HG03025 (cell line): ENCODE results near the gene NCDN.

Experiments
- ATAC-seq: cut with Tn5 transposase; IDR thresholded peaks from one replicate; pipeline ENCODE4 v1.9.1; 2021; ENCODE audit warnings: mild to moderate bottlenecking, moderate library complexity; ENCODE audit not compliant: unreplicated experiment, low FRiP score

Gene NCDN

DNA sequence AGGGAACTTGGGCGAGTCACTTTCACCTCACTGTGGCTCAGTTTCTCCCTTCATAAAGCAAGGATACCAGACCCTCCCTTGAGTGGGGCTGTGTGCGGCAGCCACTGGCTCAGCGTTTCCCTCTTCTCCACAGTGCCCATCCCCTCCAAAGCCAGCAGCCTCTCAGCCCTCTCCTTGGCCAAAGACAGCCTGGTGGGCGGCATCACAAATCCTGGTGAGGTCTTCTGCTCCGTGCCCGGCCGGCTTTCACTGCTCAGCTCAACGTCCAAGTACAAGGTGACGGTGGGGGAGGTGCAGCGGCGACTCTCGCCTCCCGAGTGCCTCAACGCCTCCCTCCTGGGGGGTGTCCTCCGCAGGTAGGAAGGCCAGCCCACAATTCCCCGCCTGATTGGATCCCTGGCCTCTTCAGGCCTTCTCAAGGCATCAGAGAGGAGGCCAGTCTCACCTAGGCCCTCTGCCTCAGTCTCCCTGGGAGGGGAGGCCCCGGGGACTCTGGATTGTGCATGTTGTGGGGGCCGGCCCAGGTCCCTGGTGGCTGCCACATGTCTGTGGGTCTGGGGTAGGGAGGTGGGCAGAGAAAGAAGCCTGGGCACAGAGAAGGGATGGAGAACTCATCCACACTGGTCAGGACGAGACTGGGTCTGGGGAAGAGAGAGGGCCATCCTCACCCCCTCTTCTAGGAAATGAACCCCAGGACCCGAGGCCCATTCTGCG, 30.8 kb downstream of the NCDN start:
- no peak for ATAC-seq

DNA sequence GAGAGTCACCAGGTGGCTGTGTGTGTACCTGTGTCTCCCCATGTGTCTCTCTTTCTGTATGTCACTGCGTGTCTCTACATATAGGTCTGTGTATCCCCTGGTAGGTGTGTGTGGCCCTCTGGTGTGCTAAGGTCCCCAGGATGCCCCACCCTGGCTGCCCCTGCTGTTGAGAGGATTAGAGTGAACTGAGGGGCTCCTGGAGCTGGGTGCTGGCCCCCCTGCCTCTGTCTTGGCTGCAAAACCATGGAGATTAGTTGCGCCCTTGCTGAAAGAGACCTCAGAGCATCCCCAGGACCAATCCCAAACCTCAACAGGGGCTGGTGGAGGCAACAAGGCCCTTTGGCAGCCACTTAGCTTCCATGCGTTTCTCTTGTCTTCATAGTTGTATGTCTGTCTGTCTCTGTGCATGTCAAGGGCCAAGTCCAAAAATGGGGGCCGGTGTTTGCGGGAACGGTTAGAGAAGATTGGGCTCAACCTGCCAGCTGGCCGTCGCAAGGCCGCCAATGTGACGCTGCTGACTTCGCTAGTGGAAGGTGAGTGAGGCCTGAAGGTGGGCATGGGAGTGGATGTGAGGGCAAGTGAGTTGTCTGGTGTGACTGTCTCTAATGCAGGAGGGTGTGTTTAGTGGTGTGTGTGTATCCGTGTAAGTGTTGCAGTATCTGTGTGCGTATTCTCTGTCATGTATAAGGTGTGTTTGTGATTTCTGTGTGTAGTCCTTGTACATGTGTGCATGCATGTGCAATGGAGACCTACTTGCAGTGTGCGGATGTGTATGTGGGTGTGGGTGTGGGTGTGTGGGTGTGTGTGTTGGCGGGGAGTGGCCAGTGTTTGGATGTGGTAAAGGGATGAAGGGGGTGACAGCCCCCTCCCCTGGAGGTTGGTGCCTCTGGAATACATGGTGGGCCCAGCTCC, 32.2 kb downstream of the NCDN start:
- ATAC-seq: no peak

DNA sequence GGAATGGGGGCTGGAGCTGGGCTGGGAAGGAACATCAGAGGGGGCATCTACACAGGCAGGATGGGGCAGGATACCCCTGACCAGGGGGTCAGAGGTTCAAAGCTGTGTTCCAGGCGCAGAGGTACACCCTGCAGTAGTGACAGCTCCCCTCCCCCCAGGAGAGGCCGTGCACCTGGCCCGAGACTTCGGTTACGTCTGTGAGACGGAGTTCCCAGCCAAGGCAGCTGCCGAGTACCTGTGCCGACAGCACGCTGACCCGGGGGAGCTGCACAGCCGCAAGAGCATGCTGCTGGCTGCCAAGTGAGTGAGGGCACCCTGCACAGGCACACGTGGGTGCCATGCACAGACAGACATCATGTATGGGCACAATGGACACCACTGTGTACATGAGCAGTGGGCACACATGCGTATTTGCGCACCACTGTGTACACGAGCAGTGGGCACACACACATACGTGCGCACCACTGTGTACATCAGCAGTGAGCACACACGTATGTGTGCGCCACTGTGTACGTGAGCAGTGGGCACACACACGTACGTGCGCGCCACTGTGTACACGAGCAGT, 33.0 kb downstream of the NCDN start:
- no peak for ATAC-seq

DNA sequence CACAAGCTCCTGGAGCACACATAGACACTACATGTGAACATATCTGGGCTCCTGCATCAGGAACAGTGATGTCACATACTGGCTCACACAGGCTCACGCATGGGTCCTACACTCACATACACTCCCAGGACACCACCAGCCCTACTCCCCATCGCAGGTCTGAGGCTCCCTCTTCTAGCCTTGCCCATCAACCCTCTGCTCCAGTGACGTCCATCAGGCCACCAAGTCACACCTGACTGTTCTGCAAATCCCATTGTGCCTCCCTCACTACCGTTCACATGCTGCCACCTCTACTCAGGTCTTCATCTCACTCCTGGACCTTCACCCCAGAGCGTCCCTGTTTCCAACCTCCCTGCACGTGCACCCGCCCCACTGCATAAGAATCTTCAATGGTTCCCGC, 33.6 kb downstream of the NCDN start:
- ATAC-seq: no peak

DNA sequence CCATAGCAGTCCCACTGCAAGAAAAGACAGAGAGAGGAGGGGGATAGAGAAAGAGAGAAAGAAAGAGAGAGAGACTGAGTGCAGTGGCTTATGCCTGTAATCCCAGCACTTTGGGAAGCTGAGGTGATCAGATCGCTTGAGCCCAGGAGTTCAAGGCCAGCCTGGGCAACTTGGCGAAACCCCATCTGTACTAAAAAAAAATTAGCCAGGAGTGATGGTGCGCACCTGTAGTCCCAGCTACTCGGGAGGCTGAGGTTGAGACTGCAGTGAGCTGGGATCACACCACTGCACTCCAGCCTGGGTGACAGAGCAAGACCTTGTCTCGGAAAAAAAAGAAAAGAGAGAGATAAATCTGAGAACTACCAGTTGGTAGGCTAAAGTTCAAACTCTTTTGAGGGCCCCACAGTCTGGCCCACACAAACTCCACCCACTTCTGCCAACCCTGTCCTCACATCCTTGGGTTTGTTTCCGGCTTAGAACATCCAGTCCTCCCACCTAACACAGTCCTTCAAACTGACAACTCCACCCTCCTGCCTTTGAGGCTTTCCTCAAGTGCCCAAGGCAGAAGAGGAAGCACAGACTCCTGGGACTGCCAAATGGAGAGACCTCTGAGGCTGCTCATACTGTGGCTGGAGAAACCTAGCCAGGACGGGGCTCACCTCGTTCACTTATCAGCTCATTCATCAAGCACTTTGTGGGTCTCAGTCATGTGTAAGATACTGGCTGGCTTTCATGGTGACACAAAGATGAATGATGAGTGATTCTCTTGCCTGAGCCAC, 35.6 kb downstream of the NCDN start:
- no peak for ATAC-seq

DNA sequence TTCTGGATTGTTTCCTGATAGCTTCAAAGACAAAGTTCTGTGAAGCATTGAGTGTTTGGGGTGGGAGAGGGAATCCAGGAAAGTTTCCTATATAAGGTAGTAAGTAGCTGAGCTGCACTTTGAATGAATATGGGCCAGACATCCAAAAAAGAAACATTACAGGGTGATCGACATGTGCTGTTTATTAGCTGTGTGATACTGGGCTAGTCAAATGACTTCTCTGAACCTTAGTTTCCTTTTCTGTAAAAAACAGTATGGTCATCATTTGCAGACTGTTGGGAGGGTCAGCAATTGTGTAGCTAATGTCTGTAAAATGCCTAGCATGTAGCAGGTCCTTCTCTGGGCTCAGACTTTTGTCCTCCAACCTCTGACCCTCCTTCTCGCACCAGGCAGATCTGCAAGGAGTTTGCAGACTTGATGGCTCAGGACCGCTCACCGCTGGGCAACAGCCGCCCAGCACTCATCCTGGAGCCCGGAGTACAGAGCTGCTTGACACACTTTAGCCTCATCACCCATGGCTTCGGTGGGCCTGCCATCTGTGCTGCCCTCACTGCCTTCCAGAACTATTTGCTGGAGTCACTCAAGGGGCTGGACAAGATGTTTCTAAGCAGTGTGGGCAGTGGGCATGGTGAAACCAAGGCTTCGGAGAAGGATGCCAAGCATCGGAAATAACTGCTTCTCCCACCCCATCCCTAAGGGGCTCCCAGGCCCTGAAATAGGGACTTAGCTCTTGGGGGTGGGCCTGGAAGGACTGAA, 36.6 kb downstream of the NCDN start:
- no peak for ATAC-seq

DNA sequence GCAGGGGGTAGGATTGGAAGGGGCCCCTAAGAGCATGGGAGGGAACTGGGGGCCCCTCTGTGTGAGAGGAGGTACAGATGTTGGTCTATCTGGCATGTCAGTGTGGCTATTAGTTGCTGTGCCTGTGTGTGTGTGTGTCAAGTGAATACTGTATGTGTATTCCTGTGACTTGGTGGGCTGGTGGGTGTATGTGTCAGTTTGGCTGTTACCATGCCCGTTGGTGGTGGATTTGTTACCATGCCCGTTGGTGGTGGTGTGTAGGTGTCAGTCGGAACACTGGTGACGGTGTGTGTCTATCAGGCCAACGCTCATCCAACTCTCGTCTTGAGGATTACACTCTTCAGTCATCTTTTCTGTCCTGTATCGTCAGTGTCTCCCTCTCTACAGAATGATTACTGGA, 38.1 kb downstream of the NCDN start:
- no peak for ATAC-seq

DNA sequence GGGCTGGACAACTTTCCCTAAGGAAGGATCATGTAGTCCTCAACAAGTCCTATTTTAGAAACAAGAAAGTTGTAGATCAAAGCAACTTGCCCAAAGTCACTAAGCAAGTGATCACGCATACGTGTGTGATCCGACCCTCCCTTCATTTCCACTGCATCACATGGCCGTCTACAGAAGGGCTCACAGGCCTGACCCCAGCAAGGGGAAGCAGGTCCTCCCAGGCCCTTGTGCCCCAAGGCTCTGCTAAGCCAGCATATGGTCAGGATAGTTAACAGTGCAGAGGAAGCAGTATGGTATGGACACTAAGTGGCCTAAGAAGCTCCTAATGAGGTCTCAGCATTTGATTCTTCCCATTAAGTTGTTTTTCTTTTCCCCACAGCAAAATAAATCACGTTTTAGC, 40.3 kb downstream of the NCDN start:
- ATAC-seq: no peak

DNA sequence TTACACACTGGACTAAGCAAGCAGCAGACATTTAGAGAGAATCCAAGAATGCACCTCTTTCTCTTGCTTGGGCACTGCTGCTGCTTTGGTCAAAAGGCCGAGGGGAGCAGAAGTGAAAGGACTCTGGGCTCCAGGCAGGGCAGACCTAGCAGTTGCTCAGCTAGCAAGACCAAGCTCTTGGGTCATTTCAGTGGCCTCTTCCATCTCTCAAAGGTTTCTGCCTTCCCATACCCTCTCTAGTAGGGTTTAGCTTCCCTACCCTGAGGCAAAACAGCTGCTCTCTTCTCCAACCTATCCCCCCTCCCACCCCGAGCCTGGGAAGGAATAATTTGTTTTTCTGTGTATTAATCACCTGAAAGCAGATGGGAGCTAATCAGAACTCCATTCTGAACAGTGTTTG, 41.3 kb downstream of the NCDN start:
- no peak for ATAC-seq

DNA sequence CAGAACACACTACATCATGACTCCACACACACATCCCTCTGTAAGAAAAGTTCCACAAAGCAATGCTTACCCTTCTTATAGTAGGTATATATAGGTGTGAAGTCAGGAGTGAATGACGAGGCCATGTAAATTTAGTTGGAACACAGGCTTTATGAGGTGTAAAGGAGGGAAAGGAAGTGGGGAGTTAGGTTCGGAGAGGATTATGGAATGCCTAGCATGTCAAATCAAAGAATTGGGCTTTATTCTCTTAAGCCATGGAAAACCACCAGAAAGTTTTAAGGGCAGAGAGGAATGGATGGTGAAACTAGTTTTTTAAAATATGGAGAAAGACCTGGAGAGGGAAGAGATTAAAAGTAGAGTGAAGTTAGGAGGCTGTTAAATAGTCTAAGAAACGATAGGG, 41.8 kb downstream of the NCDN start:
- no peak for ATAC-seq

DNA sequence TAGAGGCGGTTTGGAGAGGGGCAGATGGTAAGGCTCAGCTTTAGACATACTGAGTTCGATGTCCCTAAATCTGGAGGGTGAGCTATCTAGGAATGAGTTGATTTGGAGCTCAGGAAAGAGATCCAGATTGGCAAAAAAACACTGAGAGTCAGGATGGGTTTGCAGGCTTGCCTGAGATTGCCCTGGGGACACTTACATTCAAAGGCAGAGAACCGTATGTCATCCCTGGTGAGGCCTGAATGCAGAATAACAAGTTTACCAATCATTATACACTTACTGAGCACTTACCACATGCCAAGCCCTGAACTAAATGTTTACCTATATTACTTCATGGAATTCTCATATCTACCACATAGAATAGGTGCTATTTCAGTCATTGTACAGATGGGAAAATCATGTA, 43.0 kb downstream of the NCDN start:
- no peak for ATAC-seq

DNA sequence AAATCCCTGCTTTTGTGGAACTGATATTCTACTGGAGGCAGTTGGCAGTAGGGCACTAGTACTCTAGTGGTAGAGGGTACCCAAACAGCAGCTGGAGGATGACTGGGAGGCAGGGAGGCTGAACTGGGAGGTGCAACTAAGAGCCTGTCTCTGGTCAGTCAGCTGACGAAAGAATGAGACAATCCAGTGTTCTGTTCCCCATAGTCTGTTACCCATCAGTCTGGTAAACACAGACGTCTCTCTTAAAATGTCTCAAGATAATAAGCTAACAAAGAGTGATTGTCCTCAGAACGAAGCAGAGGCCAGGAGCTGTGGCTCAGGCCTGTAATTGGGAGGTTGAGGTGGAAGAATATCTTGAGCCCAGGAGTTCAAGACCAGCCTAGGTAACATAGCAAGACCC, 45.9 kb downstream of the NCDN start:
- ATAC-seq: no peak

DNA sequence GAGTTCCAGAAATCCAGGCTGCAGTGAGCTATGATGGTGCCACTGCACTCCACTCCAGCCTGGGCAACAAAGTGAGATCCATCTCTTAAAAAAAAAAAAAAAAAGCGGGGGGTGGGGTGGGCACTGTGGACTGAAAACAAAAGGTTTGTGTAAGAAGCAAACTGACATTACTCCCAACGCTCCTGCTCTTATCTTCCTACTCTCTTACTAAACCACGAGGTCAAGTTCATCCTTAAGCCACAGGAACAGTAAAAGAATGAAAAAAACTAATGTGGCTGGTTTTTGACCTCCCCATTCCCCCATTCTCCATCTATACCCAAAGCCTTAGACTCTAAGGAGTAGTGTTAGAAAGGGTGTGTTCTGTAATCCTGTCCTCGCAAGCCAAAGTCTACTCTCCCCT, 46.3 kb downstream of the NCDN start:
- no peak for ATAC-seq

DNA sequence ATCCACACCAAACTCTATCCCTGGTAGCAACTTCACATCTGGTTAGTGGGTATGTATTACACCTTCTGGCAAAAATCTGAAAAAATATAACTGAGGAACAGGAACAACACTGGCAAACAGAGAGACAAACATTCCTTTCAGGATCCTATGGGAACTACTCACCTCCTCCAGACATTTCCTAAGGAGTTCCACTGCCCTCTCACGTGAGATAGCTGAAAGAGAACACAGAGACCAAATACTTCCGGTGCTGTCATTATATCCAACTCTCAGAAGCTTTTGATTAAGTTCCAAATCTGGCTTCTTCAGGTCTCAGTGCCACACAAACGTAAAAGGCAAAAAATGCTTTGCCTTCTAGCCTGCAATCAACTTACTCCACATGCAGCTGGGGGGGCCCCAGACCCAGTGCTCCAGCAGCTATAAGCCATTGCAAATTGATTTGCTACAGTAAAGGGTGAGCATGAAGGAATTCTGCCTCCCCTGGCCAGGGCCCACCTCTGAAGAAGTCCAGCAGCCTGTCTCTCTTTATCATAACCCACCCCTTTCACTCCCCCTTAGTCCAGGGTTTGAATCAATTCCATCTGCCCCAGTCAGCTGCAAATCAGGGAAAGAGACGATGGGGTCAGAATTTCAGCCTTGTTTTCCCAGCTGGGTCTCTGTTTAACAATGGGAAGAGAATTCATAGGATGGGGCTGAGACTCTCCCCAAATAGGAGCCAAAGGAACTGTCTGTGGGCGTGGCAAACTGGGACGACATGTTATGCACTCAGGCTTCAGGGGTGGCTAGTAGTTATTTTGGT, 47.7 kb downstream of the NCDN start:
- no peak for ATAC-seq

DNA sequence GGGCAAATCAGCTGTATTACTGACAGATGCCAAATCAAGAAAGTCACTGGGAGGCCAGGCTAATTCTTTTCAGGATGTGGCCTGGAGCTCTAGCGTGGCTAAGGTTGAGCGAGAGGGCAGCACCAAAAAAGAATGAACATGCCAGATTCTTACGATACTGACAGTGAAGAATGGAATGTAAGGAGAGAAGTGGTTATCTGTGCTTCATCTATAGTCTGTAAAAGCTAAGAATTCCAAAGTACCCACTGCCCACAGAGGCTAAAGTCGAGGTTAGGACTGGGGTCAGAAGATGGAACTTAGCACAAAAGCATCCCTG, 48.2 kb downstream of the NCDN start:
- no peak for ATAC-seq

DNA sequence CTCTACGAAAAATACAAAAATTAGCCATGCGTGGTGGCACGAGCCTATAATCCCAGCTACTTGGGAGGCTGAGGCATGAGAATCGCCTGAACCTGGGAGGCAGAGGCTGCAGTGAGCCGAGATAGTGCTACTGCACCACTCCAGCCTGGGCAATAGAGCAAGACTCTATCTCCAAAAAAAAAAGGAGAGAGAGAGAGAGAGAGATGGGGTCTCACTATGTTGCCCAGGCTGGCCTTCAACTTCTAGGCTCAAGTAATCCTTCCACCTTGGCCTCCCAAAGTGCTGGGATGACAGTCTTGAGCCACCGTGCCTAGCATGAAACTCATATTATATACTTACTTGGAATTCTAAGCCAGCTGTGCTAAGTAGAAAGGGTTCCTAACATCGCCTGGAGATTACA, 54.1 kb downstream of the NCDN start:
- ATAC-seq: no peak

DNA sequence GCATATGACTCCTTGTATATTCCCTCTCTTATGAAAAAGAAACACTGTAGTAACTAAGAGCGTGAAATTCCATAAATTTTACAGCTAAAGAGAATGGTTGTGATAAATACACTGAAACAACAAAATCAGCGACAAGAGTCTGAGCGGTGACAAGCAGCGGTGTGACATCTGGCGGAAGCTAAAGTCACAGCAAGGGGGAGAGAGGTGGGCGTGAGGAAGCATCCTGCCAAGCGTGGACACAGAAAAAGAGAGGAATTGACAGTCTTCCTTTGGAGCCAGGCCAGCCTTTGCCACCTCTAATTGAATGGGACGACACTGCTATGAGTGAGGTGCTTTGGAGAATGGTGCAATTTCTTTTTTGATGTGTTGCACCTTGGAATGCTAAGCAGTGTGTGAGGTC, 57.8 kb downstream of the NCDN start:
- ATAC-seq: no peak
